HG02852 (cell line): ENCODE data around the gene RARRES2.
A peak's percentile ranks its signal among the peaks of the same experiment; 100 is the strongest.
"Not testable (repeated sequence)": the region's sequence is repeated elsewhere in the genome, so short reads cannot be mapped to it uniquely, and the experiment has no call there.

Source experiments
- ATAC-seq: cut with Tn5 transposase; IDR thresholded peaks from one replicate; pipeline ENCODE4 v1.9.1; 2021; ENCODE audit warnings: mild to moderate bottlenecking, moderate library complexity; ENCODE audit not compliant: unreplicated experiment

The RARRES2 gene

DNA sequence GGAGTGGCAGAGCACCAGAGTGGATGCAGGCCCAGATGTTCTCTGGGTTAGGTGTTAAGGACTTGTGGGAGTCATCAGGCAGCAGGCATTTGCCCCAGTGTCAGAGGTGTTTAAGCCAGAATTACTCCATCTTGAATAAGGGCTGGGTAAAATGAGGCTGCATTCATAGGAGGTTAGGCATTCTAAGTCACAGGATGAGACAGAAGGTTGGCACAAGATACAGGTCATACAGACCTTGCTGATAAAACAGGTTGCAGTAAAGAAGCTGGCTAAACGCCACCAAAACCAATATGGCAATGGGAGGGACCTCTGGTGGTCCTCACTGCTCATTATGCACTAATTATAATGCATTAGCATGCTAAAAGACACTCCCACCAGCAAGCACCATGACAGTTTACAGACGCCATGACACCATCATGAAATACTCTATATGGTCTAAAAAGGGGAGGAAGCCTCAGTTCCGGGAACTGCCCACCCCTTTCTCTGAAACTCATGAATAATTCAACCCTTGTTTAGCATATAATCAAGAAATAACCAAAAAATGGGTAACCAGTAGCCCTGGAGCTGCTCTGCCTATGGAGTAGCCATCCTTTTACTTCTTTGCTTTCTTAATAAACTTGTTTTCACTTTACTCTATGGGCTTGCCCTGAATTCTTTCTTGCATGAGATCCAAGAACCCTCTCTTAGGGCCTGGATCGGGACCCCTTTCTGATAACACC lies 19.2 kb downstream of the RARRES2 start:
- ATAC-seq: peak; percentile 24

DNA sequence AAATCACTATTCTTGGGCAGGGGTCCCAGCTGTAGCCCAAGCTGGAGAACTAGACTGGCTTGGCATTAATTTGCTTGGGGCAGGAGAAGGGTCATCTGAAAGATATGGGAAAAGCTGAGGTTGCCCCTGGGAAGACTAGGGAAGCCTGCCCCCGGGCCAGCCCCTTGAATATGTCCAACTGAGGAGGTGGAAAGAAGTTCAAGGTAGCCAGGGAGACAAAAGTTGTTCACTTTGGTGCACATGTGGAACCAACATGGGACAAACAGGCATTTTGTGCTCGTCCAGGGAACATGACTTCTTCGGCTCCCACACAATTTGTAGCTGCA lies 19.7 kb downstream of the RARRES2 start:
- ATAC-seq: no peak

DNA sequence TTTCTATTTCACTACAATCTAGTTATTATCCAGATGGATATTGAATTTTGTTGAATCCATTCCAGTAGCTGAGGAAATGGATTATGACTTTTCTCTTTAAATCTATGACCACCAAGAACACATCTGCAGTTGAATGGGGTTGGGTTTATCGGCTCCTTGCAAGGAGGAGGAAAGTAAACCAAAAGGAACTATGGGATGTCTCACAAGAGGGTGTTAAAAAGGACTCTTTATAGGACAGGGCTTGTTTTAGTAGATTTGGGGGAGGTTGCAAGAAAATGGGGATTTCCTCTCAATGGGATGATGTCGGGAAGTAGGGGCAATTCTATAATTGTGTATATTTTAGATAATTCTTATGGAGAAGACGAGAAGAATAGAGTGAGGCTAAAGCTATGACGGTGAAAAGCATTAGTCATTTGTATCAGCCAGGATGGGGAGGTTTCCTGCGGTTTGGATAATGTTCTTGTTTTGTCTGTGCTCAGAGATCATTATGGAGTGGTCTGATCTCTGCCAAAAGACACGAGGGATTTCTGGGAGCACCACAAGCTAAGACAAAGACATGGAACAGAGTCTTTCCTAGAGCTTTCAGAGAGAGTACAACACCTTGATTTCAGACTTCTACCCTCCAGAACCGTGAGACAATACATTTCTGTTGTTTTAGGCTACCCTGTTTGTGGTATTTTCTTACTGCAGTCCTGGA lies 23.5 kb downstream of the RARRES2 start:
- no peak for ATAC-seq

DNA sequence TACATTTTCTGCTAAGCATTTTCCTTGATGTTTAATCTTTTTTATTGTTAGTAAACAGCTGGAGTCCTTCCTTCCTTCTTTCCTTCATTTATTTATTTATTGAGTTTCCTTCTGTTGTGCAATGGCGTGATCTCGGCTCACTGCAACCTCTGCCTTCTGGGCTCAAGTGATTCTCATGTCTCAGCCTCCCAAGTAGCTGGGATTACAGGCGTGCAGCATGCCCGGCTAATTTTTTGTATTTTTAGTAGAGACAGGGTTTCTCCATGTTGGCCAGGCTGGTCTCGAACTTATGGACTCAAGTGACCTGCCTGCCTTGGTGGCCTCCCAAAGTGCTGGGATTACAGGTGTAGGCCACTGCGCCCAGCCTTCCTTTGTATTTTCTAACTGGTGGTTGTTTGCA lies 24.4 kb downstream of the RARRES2 start:
- not testable (repeated sequence) for ATAC-seq

DNA sequence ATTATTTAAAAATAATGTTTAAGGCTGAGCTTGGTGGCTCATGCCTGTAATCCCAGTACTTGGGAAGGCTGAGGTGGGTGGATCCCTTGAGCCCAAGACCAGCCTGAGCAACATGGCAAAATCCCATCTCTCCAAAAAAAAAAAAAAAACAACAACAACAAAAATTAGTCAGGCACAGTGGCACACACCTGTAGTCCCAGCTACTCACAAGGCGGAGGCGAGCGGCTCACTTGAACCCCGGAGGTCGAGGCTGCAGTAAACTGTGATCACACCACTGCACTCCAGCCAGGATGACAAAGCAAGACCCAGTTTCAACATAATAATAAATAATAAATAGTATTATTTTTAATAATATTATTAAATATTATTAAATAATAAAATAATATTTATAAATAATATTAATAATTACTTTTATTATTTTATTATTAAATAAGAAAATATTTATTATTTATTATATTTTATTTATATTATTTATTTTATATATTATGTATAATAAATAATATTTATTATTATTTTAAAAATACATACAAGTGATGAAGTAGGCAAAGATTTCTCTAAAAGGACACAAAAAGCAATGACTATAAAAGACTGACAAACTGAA lies 26.7 kb downstream of the RARRES2 start:
- ATAC-seq: no peak

DNA sequence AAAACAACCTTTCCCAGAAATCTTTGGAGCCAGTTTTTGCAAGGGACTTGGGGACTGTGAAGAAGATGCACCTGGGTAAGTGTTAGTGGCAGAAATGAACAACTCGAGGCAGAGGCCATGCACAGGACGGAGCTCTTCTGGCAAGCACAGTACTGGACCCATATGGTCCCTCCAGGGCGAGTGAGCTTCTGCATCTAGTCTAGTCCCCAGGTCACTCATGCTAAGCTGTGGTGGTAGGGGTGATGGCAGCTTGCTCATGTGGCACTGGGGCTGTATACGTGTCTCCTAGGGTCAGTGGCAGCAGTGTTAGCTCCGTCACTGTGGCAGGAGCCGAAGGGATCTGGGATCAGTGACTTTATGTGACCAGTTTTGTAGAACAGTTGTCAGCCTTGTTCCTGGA lies 27.6 kb downstream of the RARRES2 start:
- no peak for ATAC-seq

DNA sequence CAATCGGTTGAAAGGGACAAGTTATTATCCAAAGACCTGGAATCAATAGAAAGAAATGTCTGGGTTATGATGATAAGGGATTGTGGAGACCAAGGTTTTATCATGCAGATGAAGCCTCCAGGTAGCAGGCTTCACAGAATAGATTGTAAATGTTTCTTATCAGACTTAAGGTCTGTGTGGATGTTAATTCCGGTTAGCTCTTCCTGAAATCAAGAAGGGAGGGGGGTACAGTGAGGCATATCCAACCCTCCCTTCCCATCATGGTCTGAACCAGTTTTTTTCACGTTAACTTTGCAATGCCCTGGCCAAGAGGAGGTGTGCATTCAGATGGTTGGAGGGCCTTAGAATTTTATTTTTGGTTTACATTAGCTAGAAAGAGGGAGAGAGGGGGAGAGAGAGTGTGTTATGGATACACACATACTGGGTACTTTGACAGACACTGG lies 28.0 kb downstream of the RARRES2 start:
- no peak for ATAC-seq

DNA sequence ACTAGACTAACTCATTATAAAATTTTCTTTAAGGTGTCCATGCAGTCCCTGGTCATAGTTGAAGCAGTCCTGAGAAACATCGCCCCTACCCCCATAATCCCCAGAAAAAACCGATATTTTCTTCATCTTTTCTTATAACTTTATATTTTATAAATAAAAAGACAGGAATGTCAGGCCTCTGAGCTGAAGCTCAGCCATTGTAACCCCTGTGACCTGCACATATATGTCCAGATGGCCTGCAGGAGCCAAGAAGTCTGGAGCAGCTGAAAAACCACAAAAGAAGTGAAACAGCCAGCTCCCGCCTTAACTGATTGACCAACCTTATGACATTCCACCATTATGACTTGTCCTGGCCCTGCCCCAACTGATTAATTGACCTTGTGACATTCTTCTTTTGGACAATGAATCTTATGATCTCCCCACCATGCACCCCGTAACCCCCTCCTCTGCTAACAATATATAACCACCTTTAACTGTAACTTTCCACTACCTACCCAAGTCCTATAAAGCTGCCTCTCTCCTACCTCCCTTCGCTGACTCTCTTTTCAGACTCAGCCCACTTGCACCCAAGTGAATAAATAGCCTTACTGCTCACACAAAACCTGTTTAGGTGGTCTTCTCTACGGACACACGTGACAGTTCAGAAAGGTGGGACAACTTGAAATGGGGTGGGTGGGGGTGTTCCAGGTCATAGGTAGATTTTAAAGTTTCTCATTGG lies 28.6 kb downstream of the RARRES2 start:
- ATAC-seq: not testable (repeated sequence)

DNA sequence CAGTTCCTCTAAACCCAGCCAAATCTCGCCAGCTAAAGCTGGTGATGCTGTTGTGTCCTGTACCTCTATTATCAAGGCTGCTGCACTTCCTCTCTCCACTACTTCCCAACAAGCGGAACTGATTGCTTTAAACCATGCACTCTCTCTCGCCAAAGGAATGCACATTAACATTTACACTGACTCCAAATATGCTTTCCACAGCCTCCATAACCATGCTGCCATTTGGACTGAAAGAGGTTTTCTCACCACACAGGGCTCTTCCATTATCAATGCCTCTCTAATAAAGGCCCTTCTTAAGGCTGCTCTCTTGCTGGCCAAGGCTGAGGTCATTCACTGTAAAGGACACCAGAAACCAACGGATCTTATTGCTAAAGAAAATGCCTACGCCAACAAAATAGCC lies 29.7 kb downstream of the RARRES2 start:
- no peak for ATAC-seq

DNA sequence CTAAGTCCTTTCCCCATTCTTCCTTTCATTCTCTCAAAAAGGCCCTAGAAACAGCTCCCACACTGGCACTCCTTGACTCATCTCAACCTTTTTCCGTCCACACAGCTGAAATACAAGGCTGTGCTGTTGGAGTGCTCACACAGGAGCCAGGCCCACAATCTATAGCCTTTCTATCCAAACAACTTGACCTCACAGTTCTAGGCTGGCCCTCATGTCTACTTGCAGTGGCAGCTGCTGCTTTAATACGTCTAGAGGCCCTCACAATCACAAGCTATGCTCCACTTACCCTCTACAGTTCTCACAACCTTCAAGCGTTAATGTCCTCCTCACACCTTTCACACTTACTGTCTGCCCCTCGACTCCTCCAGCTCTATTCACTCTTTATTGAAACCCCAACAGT lies 30.3 kb downstream of the RARRES2 start:
- no peak for ATAC-seq

DNA sequence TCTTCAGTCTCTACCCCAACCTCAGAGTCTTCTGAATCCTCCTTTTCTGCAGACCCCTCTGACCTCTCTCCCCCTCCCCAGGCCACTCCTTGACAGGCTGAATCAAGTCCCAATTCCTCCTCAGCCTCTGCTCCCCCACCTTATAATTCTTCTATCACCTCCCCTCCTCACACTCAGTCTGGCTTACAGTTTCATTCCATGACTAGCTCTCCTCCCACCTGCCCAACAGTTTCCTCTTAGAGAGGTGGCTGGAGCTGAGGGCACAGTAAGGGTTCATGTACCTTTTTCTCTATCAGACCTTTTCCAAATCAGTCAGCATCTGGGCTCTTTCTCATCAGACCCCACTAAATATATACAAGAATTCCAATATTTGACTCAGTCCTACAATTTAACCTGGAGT lies 32.9 kb downstream of the RARRES2 start:
- no peak for ATAC-seq

DNA sequence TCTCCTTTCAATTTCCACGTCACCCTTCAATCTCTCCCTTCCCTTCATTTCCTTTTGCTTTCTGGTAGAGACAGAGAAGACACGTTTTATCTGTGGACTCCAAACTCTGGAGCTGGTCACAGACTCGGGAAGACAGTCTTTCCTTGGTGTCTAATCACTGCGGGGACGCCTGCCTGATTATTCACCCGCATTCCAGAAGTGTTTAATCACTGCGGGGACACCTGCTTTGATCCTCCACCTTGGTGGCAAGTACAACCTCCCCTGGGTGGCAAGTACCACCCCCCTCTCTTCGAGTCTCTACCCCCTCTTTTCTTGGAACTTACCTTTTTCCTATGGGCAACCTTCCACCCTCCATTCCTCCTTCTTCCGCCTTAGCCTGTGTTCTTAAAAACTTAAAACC lies 33.5 kb downstream of the RARRES2 start:
- ATAC-seq: no peak

DNA sequence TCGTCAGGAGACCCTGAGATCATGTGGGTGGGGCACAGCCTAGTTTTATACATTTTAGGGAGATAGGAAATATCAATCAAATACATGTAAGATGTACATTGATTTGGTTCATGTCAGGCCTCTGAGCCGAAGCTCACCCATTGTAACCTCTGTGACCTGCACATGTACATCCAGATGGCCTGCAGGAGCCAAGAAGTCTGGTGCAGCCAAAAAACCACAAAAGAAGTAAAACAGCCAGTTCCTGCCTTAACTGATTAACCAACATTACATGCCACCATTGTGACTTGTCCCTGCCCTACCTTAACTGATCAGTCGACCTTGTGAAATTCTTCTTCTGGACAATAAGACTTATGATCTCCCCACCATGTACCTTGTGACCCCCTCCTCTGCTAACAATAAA lies 34.3 kb downstream of the RARRES2 start:
- no peak for ATAC-seq

DNA sequence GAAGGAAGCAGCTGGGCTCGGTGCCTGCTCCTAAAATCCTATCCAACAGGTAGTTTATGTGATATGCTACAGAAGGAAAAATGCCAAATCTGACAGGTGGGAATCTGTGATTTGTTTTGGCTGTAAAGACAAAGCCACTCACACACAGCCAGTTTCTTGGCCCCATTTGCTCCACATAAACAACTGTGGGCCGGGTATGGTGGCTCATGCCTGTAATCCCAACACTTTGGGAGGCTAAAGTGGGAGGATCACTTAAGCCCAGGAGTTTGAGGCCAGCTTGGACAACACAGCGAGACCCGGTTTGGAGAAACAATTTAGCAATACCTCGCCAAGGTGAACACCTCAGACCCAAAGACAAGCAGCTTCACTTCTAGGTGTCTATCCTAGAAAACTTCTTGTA lies 35.1 kb downstream of the RARRES2 start:
- not testable (repeated sequence) for ATAC-seq

DNA sequence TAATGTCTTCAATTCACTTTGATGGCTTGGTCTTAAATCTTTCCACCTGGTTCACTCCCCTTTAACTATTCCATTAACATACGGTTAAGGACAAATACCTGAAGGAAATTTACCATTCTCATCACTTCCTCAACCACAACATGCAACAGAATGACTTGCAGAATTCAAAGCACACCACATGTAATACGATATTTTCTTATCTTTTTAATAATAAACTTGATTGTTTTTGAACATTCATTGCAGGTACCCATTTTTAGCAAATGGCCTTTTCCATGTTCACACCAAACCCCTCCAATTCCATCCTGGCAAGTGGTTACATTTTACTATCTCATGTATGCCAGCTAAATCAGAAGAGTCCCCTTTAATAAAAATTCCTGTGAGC lies 35.5 kb downstream of the RARRES2 start:
- not testable (repeated sequence) for ATAC-seq

DNA sequence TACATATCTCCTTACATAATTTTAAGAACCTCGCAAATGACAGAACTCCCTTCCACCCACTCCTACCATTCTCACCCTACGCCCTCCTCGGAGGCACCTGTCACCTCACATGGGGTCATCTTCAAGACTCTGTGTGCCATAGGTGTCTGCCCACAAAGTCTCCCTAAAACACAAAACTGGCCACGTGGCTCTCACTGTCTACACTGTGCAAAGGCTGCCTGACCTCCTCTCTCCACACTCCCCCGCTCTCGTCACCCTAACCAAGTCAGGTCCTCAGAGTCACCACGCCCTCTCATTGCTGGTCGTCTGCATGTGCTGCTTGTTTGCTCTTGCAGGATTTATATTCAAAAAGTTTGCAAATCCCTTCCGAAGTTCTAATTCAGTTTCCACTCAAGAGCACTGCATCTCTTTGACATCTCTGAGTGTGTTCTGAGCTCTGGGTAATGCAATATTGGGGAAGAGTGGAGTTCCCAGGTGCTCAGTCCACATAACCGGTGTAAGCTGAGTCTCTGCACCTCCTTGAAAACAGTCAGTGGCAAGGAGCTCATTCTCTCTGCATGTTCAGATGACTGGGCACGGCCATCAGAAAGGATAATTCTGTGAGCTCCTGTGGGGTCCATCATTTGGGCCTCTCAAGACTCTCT lies 36.0 kb downstream of the RARRES2 start:
- not testable (repeated sequence) for ATAC-seq

DNA sequence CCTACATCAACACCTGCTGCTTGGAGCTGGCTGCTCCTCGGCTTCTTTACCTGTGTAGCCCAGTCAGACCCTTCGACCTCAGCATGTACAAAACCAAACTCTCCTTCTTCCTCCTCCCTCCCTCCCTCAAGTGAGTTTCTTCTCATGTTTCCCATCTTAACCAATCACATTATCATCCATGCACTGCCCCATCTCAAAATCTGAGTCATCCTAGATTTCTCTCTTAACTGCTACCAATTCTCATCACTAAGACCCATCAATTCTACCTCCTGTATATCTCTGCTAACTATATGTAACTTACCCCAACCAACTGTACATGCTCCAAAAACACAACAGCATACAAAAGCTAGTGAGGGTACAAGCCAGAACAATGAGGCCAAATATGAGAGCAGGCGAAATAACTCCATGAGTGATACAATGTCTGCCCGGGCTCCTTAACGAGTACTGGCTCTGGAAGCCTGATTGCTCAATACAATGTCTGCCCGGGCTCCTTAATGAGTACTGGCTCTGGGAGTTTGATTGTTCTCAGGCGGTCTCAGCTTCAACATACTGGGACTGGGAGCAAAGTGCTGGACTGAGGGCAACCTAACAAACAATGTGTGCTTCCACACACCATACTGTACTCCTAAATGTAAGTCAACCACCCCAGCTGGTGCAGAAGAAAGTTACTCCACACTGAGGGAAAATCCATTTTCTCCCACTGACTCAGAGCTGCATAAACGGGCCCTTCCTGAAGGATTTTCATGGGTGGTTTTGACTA lies 36.8 kb downstream of the RARRES2 start:
- not testable (repeated sequence) for ATAC-seq

DNA sequence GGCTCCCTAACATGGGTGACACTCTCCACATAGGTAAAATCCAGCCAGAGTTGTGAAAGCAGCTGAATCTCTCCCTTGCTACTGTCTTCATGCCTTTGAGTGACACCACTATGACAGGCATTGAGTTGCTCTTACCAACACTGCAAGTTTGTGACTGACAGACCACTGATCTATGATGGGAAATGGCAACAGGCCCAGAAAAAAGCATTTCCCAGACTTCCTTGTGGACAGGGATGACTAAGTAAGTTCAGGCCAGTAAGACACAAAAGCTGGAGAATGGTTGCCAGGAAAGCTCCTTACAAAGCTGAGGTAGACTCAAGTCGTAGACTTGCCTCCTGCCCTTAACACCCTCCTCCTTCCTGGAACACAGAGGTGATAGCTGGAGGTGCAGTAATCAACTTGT lies 38.5 kb downstream of the RARRES2 start:
- ATAC-seq: not testable (repeated sequence)

DNA sequence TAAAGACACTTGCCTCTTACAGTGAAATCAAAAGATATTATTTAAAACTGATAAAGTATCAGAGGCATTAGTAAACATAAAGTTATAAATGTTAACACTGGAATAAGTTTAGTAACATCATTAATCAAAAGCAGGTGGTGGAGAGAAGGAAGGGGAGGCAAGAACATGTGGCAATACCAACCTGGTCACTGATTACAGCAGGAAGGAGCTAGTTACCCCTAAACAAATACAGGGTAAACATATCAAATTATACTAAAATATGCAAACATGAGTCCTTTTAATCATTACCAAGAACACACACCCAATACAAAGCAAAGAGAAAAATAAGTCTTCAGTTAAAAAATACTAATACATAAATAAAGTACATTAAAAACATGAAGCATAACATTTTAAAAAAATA lies 43.5 kb downstream of the RARRES2 start:
- not testable (repeated sequence) for ATAC-seq

DNA sequence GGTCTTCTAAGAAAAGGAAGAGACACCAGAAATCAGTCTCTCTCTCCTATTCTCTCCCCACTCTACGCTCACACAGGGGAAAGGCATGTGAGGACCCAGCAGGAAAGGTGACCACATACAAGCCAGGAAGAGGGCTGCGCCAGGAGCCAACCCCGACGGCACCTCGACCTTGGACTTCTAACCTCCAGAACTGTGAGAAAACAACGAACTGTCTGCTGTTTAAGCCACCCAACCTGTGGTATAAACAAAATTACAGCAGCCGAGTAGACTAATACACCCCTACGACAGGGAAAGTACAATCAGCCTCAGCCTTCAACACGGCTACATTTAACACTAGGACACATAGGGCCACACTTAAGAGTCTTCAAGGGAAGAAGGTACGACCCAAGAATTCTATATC lies 44.6 kb downstream of the RARRES2 start:
- ATAC-seq: not testable (repeated sequence)
